Mucosa of descending colon (tissue), 3 donors: ENCODE data around the gene L1CAM. TPM values are rescaled to one million over a fixed set of nuclear protein-coding genes. Genes with fewer than 3 reads are reported as not detected.

Experiments
- ATAC-seq: fragments of 200-7000 bp; cut with Tn5 transposase; one replicate; pipeline ENCODE4 v1.9.1; 2020; ENCODE audit warnings: mild to moderate bottlenecking, moderate library complexity
- DNase-seq, 3 donors: peaks; one replicate each; pipeline ENCODE4 v3.0.0-alpha.2; 2020
- H3K36me3 ChIP-seq: fragments of 200-600 bp; one replicate; pipeline ENCODE4 v1.8.0; 2021; ENCODE audit warnings: low read depth, mild to moderate bottlenecking
- H3K4me1 ChIP-seq: fragments of 200-600 bp; one replicate; pipeline ENCODE4 v1.8.0; 2021; ENCODE audit warnings: low read depth, mild to moderate bottlenecking
- H3K4me3 ChIP-seq: fragments of 200-600 bp; one replicate; pipeline ENCODE4 v1.8.0; 2021; ENCODE audit warnings: mild to moderate bottlenecking
- H3K9me3 ChIP-seq: fragments of 200-600 bp; one replicate; pipeline ENCODE4 v1.8.0; 2021; ENCODE audit warnings: mild to moderate bottlenecking
- CTCF ChIP-seq: fragments of 200-600 bp; IDR thresholded peaks from one replicate; pipeline ENCODE4 v1.8.0; 2022; ENCODE audit warnings: antibody characterized with exemption, mild to moderate bottlenecking
- intact Hi-C, 2 donors: fragments of 100-400 bp; cut with DNase I in 1 of 2; cut with micrococcal nuclease in 1 of 2; formaldehyde crosslinking; loops; one replicate each; pipeline versions ENCODE4 v1.11.0 to v1.11.1; 2022; cut with DNase I, micrococcal nuclease
- total RNA-seq, 3 donors: library from RNA; stranded (reverse); fragmentation: NEBNext Ultra II Directional in 2 of 3; extraction: Animal tissue kit (Norgen Biotek cat#: 25700) in 2 of 3; gene quantifications; one replicate each; pipeline versions ENCODE4 v1.2.1 to v1.2.4, GENCODE V29; 2021 to 2023
- donor health status: DM: no; HTN: no; CAD: no; lungs with moderate emphysema.
- donor health status: DM: no; HTN: no; CAD: no.
- donor health status: DM: no; HTN: yes; CAD: no.

The L1CAM gene
- total RNA-seq, 3 donors from 2014 or later = 3.0 to 66.9 (median 7.0) TPM

GRCh38 chrX:153845195-153845594 is 40.8 kb downstream of the L1CAM start:
- TF ChIP-seq CTCF = no peak
- intact Hi-C loops = no loop called here
- no peak for DNase-seq
- H3K4me3 ChIP-seq = no peak overlapping the region
- H3K36me3 ChIP-seq = no peaks in the 10 kb centered on the region
- no peaks in the 10 kb centered on the region for H3K4me1 ChIP-seq
- ATAC-seq = no peak
- no peaks in the 10 kb centered on the region for H3K9me3 ChIP-seq

GRCh38 chrX:153844509-153845082 is 41.4 kb downstream of the L1CAM start:
- no peak overlapping the region for H3K4me3 ChIP-seq
- TF ChIP-seq CTCF = no peak
- H3K36me3 ChIP-seq = no peaks in the 10 kb centered on the region
- H3K9me3 ChIP-seq = no peaks in the 10 kb centered on the region
- H3K4me1 ChIP-seq = no peaks in the 10 kb centered on the region
- ATAC-seq (no peak), DNase-seq (no peak)
- intact Hi-C loops = no loop called here

GRCh38 chrX:153836921-153837320 is 49.1 kb downstream of the L1CAM start:
- DNase-seq (no peak), ATAC-seq (no peak)
- Histone ChIP-seq H3K4me1 (no peaks in the 10 kb centered on the region), H3K9me3 (no peaks in the 10 kb centered on the region), H3K4me3 (no peak overlapping the region), H3K36me3 (no peaks in the 10 kb centered on the region)
- intact Hi-C loops = no loop called here
- no peak for TF ChIP-seq CTCF

GRCh38 chrX:153832728-153833127 is 53.2 kb downstream of the L1CAM start:
- Histone ChIP-seq H3K9me3 (no peaks in the 10 kb centered on the region), H3K36me3 (no peaks in the 10 kb centered on the region), H3K4me3 (no peak overlapping the region), H3K4me1 (no peaks in the 10 kb centered on the region)
- intact Hi-C loops = no loop called here
- no peak for TF ChIP-seq CTCF
- no peak for ATAC-seq
- DNase-seq = no peak

- ATAC-seq = no peak
- intact Hi-C loops = no loop called here
- H3K4me3 ChIP-seq = no peak overlapping the region
- H3K4me1 ChIP-seq = no peaks in the 10 kb centered on the region
- no peaks in the 10 kb centered on the region for H3K9me3 ChIP-seq
- no peak for DNase-seq
- TF ChIP-seq CTCF = no peak
- no peaks in the 10 kb centered on the region for H3K36me3 ChIP-seq
Observed at GRCh38 chrX:153831429-153832150, 54.4 kb downstream of the L1CAM start.
